HepG2 (cell line): Measurements from ENCODE around the gene STARD13. TPM values are rescaled to one million over a fixed set of nuclear protein-coding genes. Genes with fewer than 3 reads are reported as not detected.

Source experiments
- ATM ChIP-seq: fragments of 450-650 bp; IDR thresholded peaks from 2 replicates; pipeline ENCODE4 v1.7.1; 2017; ENCODE audit warnings: mild to moderate bottlenecking, borderline replicate concordance
- BATF2 ChIP-seq: sonication (generic); formaldehyde crosslinking; IDR thresholded peaks from 2 replicates; pipeline ENCODE4 v1.8.0; 2022; ENCODE audit warnings: mild to moderate bottlenecking, missing genetic modification reagents, moderate library complexity
- GATAD2A ChIP-seq: IDR thresholded peaks from 2 replicates; pipeline ENCODE4 v1.6.1; 2016
- MAFG ChIP-seq: sonication (generic); formaldehyde crosslinking; IDR thresholded peaks from 2 replicates; pipeline ENCODE4 v1.5.1; 2020; ENCODE audit warnings: mild to moderate bottlenecking, missing genetic modification reagents
- MXD4 ChIP-seq: IDR thresholded peaks from 2 replicates; pipeline ENCODE4 v1.6.1; 2016; ENCODE audit warnings: mild to moderate bottlenecking, missing biosample characterization, missing genetic modification reagents
- NFATC3 ChIP-seq: sonication (generic); formaldehyde crosslinking; IDR thresholded peaks from 2 replicates; pipeline ENCODE4 v1.5.1; 2020; ENCODE audit warnings: mild to moderate bottlenecking, missing genetic modification reagents
- PRDM10 ChIP-seq: sonication (generic); formaldehyde crosslinking; IDR thresholded peaks from 2 replicates; pipeline ENCODE4 v1.4.0; 2020; ENCODE audit warnings: low read depth, missing genetic modification reagents
- YEATS4 ChIP-seq: sonication (generic); formaldehyde crosslinking; IDR thresholded peaks from 2 replicates; pipeline ENCODE4 v1.4.0; 2020; ENCODE audit warnings: missing genetic modification reagents, borderline replicate concordance
- ZBTB38 ChIP-seq: sonication (generic); formaldehyde crosslinking; IDR thresholded peaks from 2 replicates; pipeline ENCODE4 v1.5.1; 2020; ENCODE audit warnings: mild to moderate bottlenecking, missing genetic modification reagents
- ZFP90 ChIP-seq: sonication (generic); formaldehyde crosslinking; IDR thresholded peaks from 2 replicates; pipeline ENCODE4 v1.8.0; 2022; ENCODE audit warnings: missing genetic modification reagents, mild to moderate bottlenecking, inconsistent platforms, borderline replicate concordance
- ZNF20 ChIP-seq: sonication (generic); formaldehyde crosslinking; IDR thresholded peaks from 2 replicates; pipeline ENCODE4 v1.4.0; 2020; ENCODE audit warnings: mild to moderate bottlenecking, moderate library complexity, missing genetic modification reagents
- ZNF510 ChIP-seq: sonication (generic); formaldehyde crosslinking; IDR thresholded peaks from 2 replicates; pipeline ENCODE4 v1.4.0; 2020; ENCODE audit warnings: low read depth, mild to moderate bottlenecking, missing genetic modification reagents
- ZNF652 ChIP-seq: IDR thresholded peaks from 2 replicates; pipeline ENCODE4 v1.6.1; 2016; ENCODE audit warnings: low read depth, borderline replicate concordance
- ZNF761 ChIP-seq: sonication (generic); formaldehyde crosslinking; conservative IDR thresholded peaks from 2 replicates; pipeline ENCODE4 v1.4.0; 2020; ENCODE audit warnings: mild to moderate bottlenecking, missing genetic modification reagents
- ZNF772 ChIP-seq: sonication (generic); formaldehyde crosslinking; IDR thresholded peaks from 2 replicates; pipeline ENCODE4 v1.5.0; 2020; ENCODE audit warnings: mild to moderate bottlenecking, missing genetic modification reagents
- polyA plus RNA-seq, 8 experiments: library from polyadenylated mRNA; depleted of rRNA in 3 of 8; stranded (reverse) in 7 of 8; unstranded in 1 of 8; fragments of >200 nt; fragmentation: Illumina TruSeq in 4 of 8; extraction: Trizol in 4 of 8; gene quantifications; 2 replicates each; pipeline versions ENCODE4 v1.2.1 to v1.2.3, GENCODE V29; 2011 to 2016; ENCODE audit warnings: low read depth in 4 of 8, missing spikeins in 1 of 8, mixed read lengths in 1 of 8; ENCODE audit not compliant: insufficient read depth in 1 of 8
- total RNA-seq, 5 experiments: library from RNA; depleted of rRNA; stranded (reverse); fragments of >200 nt; fragmentation: Illumina TruSeq; extraction: Trizol; gene quantifications; 2 replicates each; pipeline ENCODE4 v1.2.3, GENCODE V29; 2016; ENCODE audit warnings: low read depth in 1 of 5
- TF ChIP-seq, protein P1 (sequence below): sonication (generic); formaldehyde crosslinking; IDR thresholded peaks from 2 replicates; pipeline ENCODE4 v1.9.0; 2021; ENCODE audit warnings: missing genetic modification reagents, borderline replicate concordance
- TF ChIP-seq, protein P2 (sequence below): sonication (generic); formaldehyde crosslinking; IDR thresholded peaks from 2 replicates; pipeline ENCODE4 v1.4.0; 2020; ENCODE audit warnings: low read depth, mild to moderate bottlenecking, missing genetic modification reagents
- TF ChIP-seq, protein P3 (sequence below): sonication (generic); formaldehyde crosslinking; conservative IDR thresholded peaks from 2 replicates; pipeline ENCODE4 v1.8.0; 2022; ENCODE audit warnings: missing genetic modification reagents

STARD13 gene
- total and polyA plus RNA-seq, 2 of the 13 experiments (the other 11 are each of a cell fraction or from before 2014, with no cell fraction given) = 12.8 to 14.3 TPM

- TF ChIP-seq BATF2 (CRISPR knock-in tag) = no peak
- peak; percentile 96 for TF ChIP-seq GATAD2A (CRISPR knock-in tag)
- peak; percentile 69 for TF ChIP-seq YEATS4
- TF ChIP-seq ZNF510 = no peak
- no peak for TF ChIP-seq ZNF20 (CRISPR knock-in tag)
- 0 out of 2 replicates have a peak, but pooled peaks have one; percentile 51 for TF ChIP-seq ZNF772
- no peak for TF ChIP-seq MAFG (CRISPR knock-in tag)
- TF ChIP-seq, protein P1, sequence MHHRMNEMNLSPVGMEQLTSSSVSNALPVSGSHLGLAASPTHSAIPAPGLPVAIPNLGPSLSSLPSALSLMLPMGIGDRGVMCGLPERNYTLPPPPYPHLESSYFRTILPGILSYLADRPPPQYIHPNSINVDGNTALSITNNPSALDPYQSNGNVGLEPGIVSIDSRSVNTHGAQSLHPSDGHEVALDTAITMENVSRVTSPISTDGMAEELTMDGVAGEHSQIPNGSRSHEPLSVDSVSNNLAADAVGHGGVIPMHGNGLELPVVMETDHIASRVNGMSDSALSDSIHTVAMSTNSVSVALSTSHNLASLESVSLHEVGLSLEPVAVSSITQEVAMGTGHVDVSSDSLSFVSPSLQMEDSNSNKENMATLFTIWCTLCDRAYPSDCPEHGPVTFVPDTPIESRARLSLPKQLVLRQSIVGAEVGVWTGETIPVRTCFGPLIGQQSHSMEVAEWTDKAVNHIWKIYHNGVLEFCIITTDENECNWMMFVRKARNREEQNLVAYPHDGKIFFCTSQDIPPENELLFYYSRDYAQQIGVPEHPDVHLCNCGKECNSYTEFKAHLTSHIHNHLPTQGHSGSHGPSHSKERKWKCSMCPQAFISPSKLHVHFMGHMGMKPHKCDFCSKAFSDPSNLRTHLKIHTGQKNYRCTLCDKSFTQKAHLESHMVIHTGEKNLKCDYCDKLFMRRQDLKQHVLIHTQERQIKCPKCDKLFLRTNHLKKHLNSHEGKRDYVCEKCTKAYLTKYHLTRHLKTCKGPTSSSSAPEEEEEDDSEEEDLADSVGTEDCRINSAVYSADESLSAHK (CRISPR knock-in tag) = no peak
- TF ChIP-seq, protein P2, sequence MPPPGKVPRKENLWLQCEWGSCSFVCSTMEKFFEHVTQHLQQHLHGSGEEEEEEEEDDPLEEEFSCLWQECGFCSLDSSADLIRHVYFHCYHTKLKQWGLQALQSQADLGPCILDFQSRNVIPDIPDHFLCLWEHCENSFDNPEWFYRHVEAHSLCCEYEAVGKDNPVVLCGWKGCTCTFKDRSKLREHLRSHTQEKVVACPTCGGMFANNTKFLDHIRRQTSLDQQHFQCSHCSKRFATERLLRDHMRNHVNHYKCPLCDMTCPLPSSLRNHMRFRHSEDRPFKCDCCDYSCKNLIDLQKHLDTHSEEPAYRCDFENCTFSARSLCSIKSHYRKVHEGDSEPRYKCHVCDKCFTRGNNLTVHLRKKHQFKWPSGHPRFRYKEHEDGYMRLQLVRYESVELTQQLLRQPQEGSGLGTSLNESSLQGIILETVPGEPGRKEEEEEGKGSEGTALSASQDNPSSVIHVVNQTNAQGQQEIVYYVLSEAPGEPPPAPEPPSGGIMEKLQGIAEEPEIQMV (CRISPR knock-in tag) = no peak
- TF ChIP-seq ZNF652 (CRISPR knock-in tag) = no peak
- TF ChIP-seq ZBTB38 = 0 out of 2 replicates have a peak, but pooled peaks have one; percentile 26
- no peak for TF ChIP-seq NFATC3 (CRISPR knock-in tag)
- 0 out of 2 replicates have a peak, but pooled peaks have one; percentile 46 for TF ChIP-seq PRDM10 (CRISPR knock-in tag)
- no peak for TF ChIP-seq ATM
- 0 out of 2 replicates have a peak, but pooled peaks have one; percentile 45 for TF ChIP-seq ZNF761
- 0 out of 2 replicates have a peak, but pooled peaks have one; percentile 21 for TF ChIP-seq ZFP90
- TF ChIP-seq, protein P3, sequence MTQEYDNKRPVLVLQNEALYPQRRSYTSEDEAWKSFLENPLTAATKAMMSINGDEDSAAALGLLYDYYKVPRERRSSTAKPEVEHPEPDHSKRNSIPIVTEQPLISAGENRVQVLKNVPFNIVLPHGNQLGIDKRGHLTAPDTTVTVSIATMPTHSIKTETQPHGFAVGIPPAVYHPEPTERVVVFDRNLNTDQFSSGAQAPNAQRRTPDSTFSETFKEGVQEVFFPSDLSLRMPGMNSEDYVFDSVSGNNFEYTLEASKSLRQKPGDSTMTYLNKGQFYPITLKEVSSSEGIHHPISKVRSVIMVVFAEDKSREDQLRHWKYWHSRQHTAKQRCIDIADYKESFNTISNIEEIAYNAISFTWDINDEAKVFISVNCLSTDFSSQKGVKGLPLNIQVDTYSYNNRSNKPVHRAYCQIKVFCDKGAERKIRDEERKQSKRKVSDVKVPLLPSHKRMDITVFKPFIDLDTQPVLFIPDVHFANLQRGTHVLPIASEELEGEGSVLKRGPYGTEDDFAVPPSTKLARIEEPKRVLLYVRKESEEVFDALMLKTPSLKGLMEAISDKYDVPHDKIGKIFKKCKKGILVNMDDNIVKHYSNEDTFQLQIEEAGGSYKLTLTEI (CRISPR knock-in tag) = no peak
- TF ChIP-seq MXD4 (CRISPR knock-in tag) = no peak
Measured at GRCh38 chr13:33125821-33126570, 159.6 kb downstream of the STARD13 start (continued).
